ENCODE measurements around the gene OR7C2.

GRCh38 chr19:14944456-14944855 is 3.2 kb downstream of the OR7C2 start:
- TF ChIP-seq CTCF (optimal IDR thresholded peaks at IDR 0.05 in 1 of 3, IDR thresholded peaks at IDR 0.05 in 1 of 3, conservative IDR thresholded peaks at IDR 0.05 in 1 of 3; ENCODE audit: extremely low read depth in 1 of 3, insufficient read depth in 2 of 3, low read length in 3 of 3) (no peak), EZH2 (IDR thresholded peaks at IDR 0.05; ENCODE audit: low read length) (no peak)

All from keratinocyte (primary cell).